WTC11 (cell line): ENCODE measurements around the gene VGLL3.

ENCODE experiments used
- CTCF ChIP-seq: fragments of 200-600 bp; IDR thresholded peaks from 2 replicates; pipeline ENCODE4 v1.8.0; 2022; ENCODE audit warnings: antibody characterized with exemption
- FOXP4 ChIP-seq: sonication (generic); formaldehyde crosslinking; IDR thresholded peaks from 2 replicates; pipeline ENCODE4 v1.8.0; 2022; ENCODE audit warnings: mild to moderate bottlenecking, missing genetic modification reagents
- NR2C2 ChIP-seq: sonication (generic); formaldehyde crosslinking; IDR thresholded peaks from 2 replicates; pipeline ENCODE4 v1.8.0; 2022; ENCODE audit warnings: mild to moderate bottlenecking, missing genetic modification reagents
- PRDM15 ChIP-seq: sonication (generic); formaldehyde crosslinking; IDR thresholded peaks from 2 replicates; pipeline ENCODE4 v1.8.0; 2022; ENCODE audit warnings: missing genetic modification reagents
- USF2 ChIP-seq: sonication (generic); formaldehyde crosslinking; IDR thresholded peaks from 2 replicates; pipeline ENCODE4 v1.8.1; 2023; ENCODE audit warnings: mild to moderate bottlenecking, missing genetic modification reagents, moderate library complexity

GRCh38 chr3:86993704-86994103, 2.8 kb upstream of the VGLL3 start:
- no peak for TF ChIP-seq PRDM15 (CRISPR knock-in tag)
- TF ChIP-seq FOXP4 (CRISPR knock-in tag): no peak
- TF ChIP-seq NR2C2: no peak
- no peak for TF ChIP-seq USF2 (CRISPR knock-in tag)
- TF ChIP-seq CTCF: no peak
